ENCODE data around the gene CACNA1I. TPM values are rescaled to one million over a fixed set of nuclear protein-coding genes. Genes with fewer than 3 reads are reported as not detected.
"Not testable (repeated sequence)": the region's sequence is repeated elsewhere in the genome, so short reads cannot be mapped to it uniquely, and the experiment has no call there.

CACNA1I gene
- total RNA-seq (10 to 100 TPM; 29.2 to 30.1 TPM), total RNA-seq (0.11 to 338 (median 63.3) reads per million in 172 experiments)
- polyA plus RNA-seq (2013, experiment 1 of 2) = 7.0 TPM
- 10.2 TPM for polyA plus RNA-seq (2013, experiment 2 of 2)

GRCh38 chr22:39570665-39571064 lies at the start of gene CACNA1I:
TSS of gene CACNA1I (plus strand) at chr22:39570753. CDS start at chr22:39570753, 0 bp downstream.
- H3K36me3 Mint-ChIP-seq (ENCODE audit: low read depth) = no peaks in the 10 kb centered on the region
- peaks cover 16% of the 10 kb centered on the region for H3K4me1 Mint-ChIP-seq (ENCODE audit: low read depth)
- H3K9me3 Mint-ChIP-seq = no peaks in the 10 kb centered on the region
- H3K4me3 ChIP-seq (ENCODE audit: low read length) = no peak within 1 kb of the TSS
- intact Hi-C loops (cut with DNase I, micrococcal nuclease) = no loop called here
- H3K27ac Mint-ChIP-seq = no peak within 1 kb of the TSS
- H3K9me3 ChIP-seq (ENCODE audit: control insufficient read depth in 1 of 2, insufficient read depth in 1 of 2, low read length in 2 of 2) = no peaks in the 10 kb centered on the region
- DNase-seq = no peak
- no peak for ATAC-seq (ENCODE audit: poor library complexity)
- peaks cover 17% of the 10 kb centered on the region for H3K4me1 ChIP-seq (ENCODE audit: insufficient read depth, low read length)
- no peak within 1 kb of the TSS for H3K4me3 Mint-ChIP-seq
- no peak within 1 kb of the TSS for H3K27ac ChIP-seq (ENCODE audit: low read depth in 1 of 2, low read length in 2 of 2)
- H3K27me3 Mint-ChIP-seq = no peaks in the 10 kb centered on the region
- ChIA-PET CTCF (no interaction called here), POLR2A (interaction anchor here (0.6 kb wide), 1 partner anchor 350 kb away, joined by 3 read pairs; no protein-coding TSS in a partner anchor)
- H3K27me3 ChIP-seq (ENCODE audit: control insufficient read depth in 1 of 2, insufficient read depth in 2 of 2, low read length in 2 of 2) = no peaks in the 10 kb centered on the region
- H3K36me3 ChIP-seq (ENCODE audit: insufficient read depth, low read length) = no peaks in the 10 kb centered on the region
- no peak for TF ChIP-seq CTCF (IDR thresholded peaks at IDR 0.05)

GRCh38 chr22:39521106-39521885 lies 49.3 kb upstream of the CACNA1I start:
- peaks cover 41% of the 10 kb centered on the region for H3K36me3 ChIP-seq (ENCODE audit: insufficient read depth, low read length)
- peaks cover 70% of the 10 kb centered on the region for H3K36me3 Mint-ChIP-seq (ENCODE audit: low read depth)
- ATAC-seq (ENCODE audit: poor library complexity); H3K27me3 Mint-ChIP-seq; intact Hi-C loops (cut with DNase I, micrococcal nuclease); H3K27me3 ChIP-seq (ENCODE audit: control insufficient read depth in 1 of 2, insufficient read depth in 2 of 2, low read length in 2 of 2); H3K9me3 ChIP-seq (ENCODE audit: control insufficient read depth in 1 of 2, insufficient read depth in 1 of 2, low read length in 2 of 2); H3K9me3 Mint-ChIP-seq: not testable (repeated sequence)
- H3K27ac Mint-ChIP-seq = peak overlapping the region; percentile 98
- ChIA-PET POLR2A (interaction anchor here (0.6 to 5.7 kb wide), 8 partner anchors 9 to 523 kb away, joined by 3 to 129 read pairs (median 24); partner anchors contain the start of genes MIEF1, RPL3 and RPS19BP1), CTCF (interaction anchor here (0.5 to 8.4 kb wide), 2 partner anchors 9 to 605 kb away, joined by 4 to 69 read pairs; partner anchors contain the start of gene RPS19BP1)
- peak overlapping the region; percentile 97 for H3K4me3 Mint-ChIP-seq
- peaks cover 62% of the 10 kb centered on the region for H3K4me1 Mint-ChIP-seq (ENCODE audit: low read depth)
- peak overlapping the region; percentile 92 to 95 for H3K27ac ChIP-seq (ENCODE audit: low read depth in 1 of 2, low read length in 2 of 2)
- peaks cover 62% of the 10 kb centered on the region for H3K4me1 ChIP-seq (ENCODE audit: insufficient read depth, low read length)
- peak overlapping the region; percentile 100 for H3K4me3 ChIP-seq (ENCODE audit: low read length)
- DNase-seq = peak in 1 of 14 experiments; percentile 82

- Mint-ChIP-seq H3K4me3 (peak overlapping the region; percentile 97), H3K4me1 (ENCODE audit: low read depth) (peaks cover 67% of the 10 kb centered on the region), H3K27ac (peak overlapping the region; percentile 98), H3K36me3 (ENCODE audit: low read depth) (peaks cover 73% of the 10 kb centered on the region)
- H3K36me3 ChIP-seq (ENCODE audit: insufficient read depth, low read length) = peaks cover 37% of the 10 kb centered on the region
- ChIA-PET POLR2A (interaction anchor here (0.7 to 5.7 kb wide), 10 partner anchors 8 to 522 kb away, joined by 3 to 129 read pairs (median 4); partner anchors contain the start of genes MIEF1, RPL3, RPS19BP1 and TAB1), CTCF (interaction anchor here (1.3 to 1.6 kb wide), 2 partner anchors 8 to 26 kb away, joined by 4 to 11 read pairs; no protein-coding TSS in a partner anchor)
- ATAC-seq (ENCODE audit: poor library complexity); H3K9me3 ChIP-seq (ENCODE audit: control insufficient read depth in 1 of 2, insufficient read depth in 1 of 2, low read length in 2 of 2); DNase-seq; intact Hi-C loops (cut with DNase I, micrococcal nuclease); H3K9me3 Mint-ChIP-seq; H3K27me3 Mint-ChIP-seq; H3K27me3 ChIP-seq (ENCODE audit: control insufficient read depth in 1 of 2, insufficient read depth in 2 of 2, low read length in 2 of 2): not testable (repeated sequence)
- H3K4me3 ChIP-seq (ENCODE audit: low read length) = peak overlapping the region; percentile 100
- peak overlapping the region in 1 of 2 donors; percentile 15 for H3K27ac ChIP-seq (ENCODE audit: low read depth in 1 of 2, low read length in 2 of 2)
- H3K4me1 ChIP-seq (ENCODE audit: insufficient read depth, low read length) = peaks cover 70% of the 10 kb centered on the region
These were observed 48.5 kb upstream of the CACNA1I start for GRCh38 chr22:39522091-39522490.
